CD8-positive, alpha-beta memory T cell (primary cell): ENCODE results near the gene RFX4. TPM values are rescaled to one million over a fixed set of nuclear protein-coding genes. Genes with fewer than 3 reads are reported as not detected.

Experiments used
- CTCF ChIA-PET: fragments of 350-600 bp; sonication (Branson Sonifier 250); formaldehyde crosslinking; loops from one replicate; lab custom pipeline; 2021; ENCODE audit warnings: antibody characterized with exemption; lab: Charles Lee
- POLR2A ChIA-PET: fragments of 350-600 bp; sonication (Branson Sonifier 250); formaldehyde crosslinking; loops from one replicate; lab custom pipeline; 2021; ENCODE audit warnings: antibody characterized with exemption; lab: Charles Lee
- DNase-seq, 5 donors: peaks; one replicate each; pipeline versions ENCODE4 v3.0.0 to v3.0.0-alpha.2; 2020 to 2022; ENCODE audit warnings: mixed read lengths in 1 of 5
- H3K27ac ChIP-seq: one replicate; pipeline ENCODE4 v1.7.0; 2013; ENCODE audit warnings: low read depth, mild to moderate bottlenecking, low read length, moderate library complexity
- H3K27me3 ChIP-seq: 2 replicates; pipeline ENCODE4 v1.7.0; 2013; ENCODE audit warnings: low read length, mild to moderate bottlenecking; ENCODE audit not compliant: insufficient read depth, poor library complexity, severe bottlenecking
- H3K36me3 ChIP-seq: 2 replicates; pipeline ENCODE4 v1.7.0; 2013; ENCODE audit warnings: mild to moderate bottlenecking, low read length, moderate library complexity; ENCODE audit not compliant: insufficient read depth
- H3K4me1 ChIP-seq: 2 replicates; pipeline ENCODE4 v1.7.0; 2013; ENCODE audit warnings: mild to moderate bottlenecking, low read length, moderate library complexity; ENCODE audit not compliant: insufficient read depth
- H3K4me3 ChIP-seq: 2 replicates; pipeline ENCODE4 v1.7.0; 2013; ENCODE audit warnings: mild to moderate bottlenecking, low read length
- H3K9me3 ChIP-seq: 2 replicates; pipeline ENCODE4 v1.7.0; 2013; ENCODE audit warnings: mild to moderate bottlenecking, low read length
- H3K27ac Mint-ChIP-seq, 8 donors: one replicate each; pipeline ENCODE4 v1.8.0; 2020 to 2021; ENCODE audit warnings: mixed read lengths in 8 of 8, mild to moderate bottlenecking in 6 of 8, inconsistent platforms in 3 of 8, moderate library complexity in 3 of 8
- H3K27me3 Mint-ChIP-seq, 2 donors: one replicate each; pipeline ENCODE4 v1.8.0; 2020 to 2021; ENCODE audit warnings: mixed read lengths in 2 of 2, mild to moderate bottlenecking in 1 of 2, moderate library complexity in 1 of 2
- H3K36me3 Mint-ChIP-seq, 3 donors: one replicate each; pipeline ENCODE4 v1.8.0; 2020 to 2021; ENCODE audit warnings: mixed read lengths in 3 of 3, inconsistent platforms in 1 of 3, mild to moderate bottlenecking in 1 of 3
- H3K4me1 Mint-ChIP-seq, 3 donors: one replicate each; pipeline ENCODE4 v1.8.0; 2020 to 2021; ENCODE audit warnings: mixed read lengths in 3 of 3, inconsistent platforms in 1 of 3, mild to moderate bottlenecking in 1 of 3
- H3K4me3 Mint-ChIP-seq, 7 donors: one replicate each; pipeline ENCODE4 v1.8.0; 2020 to 2021; ENCODE audit warnings: mixed read lengths in 7 of 7, mild to moderate bottlenecking in 6 of 7, moderate library complexity in 4 of 7, inconsistent platforms in 2 of 7
- H3K9me3 Mint-ChIP-seq, 5 donors: one replicate each; pipeline ENCODE4 v1.8.0; 2020 to 2022; ENCODE audit warnings: mixed read lengths in 5 of 5, mild to moderate bottlenecking in 3 of 5, moderate library complexity in 2 of 5, inconsistent platforms in 1 of 5
- polyA plus RNA-seq: library from polyadenylated mRNA; unstranded; fragments of 300-500 nt; fragmentation: Illumina TruSeq; gene quantifications from one replicate; pipeline ENCODE4 v1.2.3, GENCODE V29; 2021
- total RNA-seq, 2 experiments: library from RNA; stranded (reverse); gene quantifications; one replicate each; pipeline ENCODE4 v1.2.3, GENCODE V29; 2021

The RFX4 gene
- total and polyA plus RNA-seq, 3 experiments from 2014 or later, result not detected

GRCh38 chr12:106733660-106734059, 150.9 kb downstream of the RFX4 start:
- Mint-ChIP-seq H3K27me3 (no peaks in the 10 kb centered on the region), H3K9me3 (no peaks in the 10 kb centered on the region), H3K4me3 (no peak overlapping the region), H3K4me1 (peaks cover 0 to 6% (median 3%) of the 10 kb centered on the region in 3 donors), H3K27ac (no peak overlapping the region), H3K36me3 (peaks cover 0 to 14% (median 1%) of the 10 kb centered on the region in 3 donors)
- DNase-seq, result no peak
- Histone ChIP-seq H3K4me3 (no peak overlapping the region), H3K27me3 (no peaks in the 10 kb centered on the region), H3K4me1 (no peaks in the 10 kb centered on the region), H3K9me3 (no peaks in the 10 kb centered on the region), H3K27ac (no peak overlapping the region), H3K36me3 (no peaks in the 10 kb centered on the region)
- CTCF ChIA-PET, result no interaction called here
- POLR2A ChIA-PET, result no interaction called here

GRCh38 chr12:106736051-106736957, 153.5 kb downstream of the RFX4 start:
- Mint-ChIP-seq H3K27ac (peak overlapping the region in 1 of 8 donors; percentile 29), H3K36me3 (peaks cover 0 to 9% (median 3%) of the 10 kb centered on the region in 3 donors), H3K4me1 (peaks cover 0 to 6% (median 3%) of the 10 kb centered on the region in 3 donors), H3K4me3 (no peak overlapping the region), H3K27me3 (no peaks in the 10 kb centered on the region), H3K9me3 (no peaks in the 10 kb centered on the region)
- DNase-seq, result peak in 1 of 5 donors; percentile 34
- CTCF ChIA-PET, result no interaction called here
- Histone ChIP-seq H3K4me3 (no peak overlapping the region), H3K9me3 (no peaks in the 10 kb centered on the region), H3K4me1 (no peaks in the 10 kb centered on the region), H3K27me3 (no peaks in the 10 kb centered on the region), H3K36me3 (no peaks in the 10 kb centered on the region), H3K27ac (no peak overlapping the region)
- POLR2A ChIA-PET, result no interaction called here

GRCh38 chr12:106739318-106739717, 156.5 kb downstream of the RFX4 start:
- Histone ChIP-seq H3K9me3 (no peaks in the 10 kb centered on the region), H3K27ac (no peak overlapping the region), H3K36me3 (no peaks in the 10 kb centered on the region), H3K4me3 (no peak overlapping the region), H3K27me3 (no peaks in the 10 kb centered on the region), H3K4me1 (no peaks in the 10 kb centered on the region)
- Mint-ChIP-seq H3K4me1 (peaks cover 5 to 6% (median 6%) of the 10 kb centered on the region in 3 donors), H3K4me3 (no peak overlapping the region), H3K9me3 (no peaks in the 10 kb centered on the region), H3K36me3 (peaks cover 0 to 3% (median 3%) of the 10 kb centered on the region in 3 donors), H3K27me3 (peaks cover 0 to 4% of the 10 kb centered on the region in 2 donors), H3K27ac (no peak overlapping the region)
- ChIA-PET POLR2A (no interaction called here), CTCF (interaction anchor here (1.8 kb wide), 1 partner anchor 10 kb away, joined by 4 read pairs; no protein-coding TSS in a partner anchor)
- no peak for DNase-seq

GRCh38 chr12:106739815-106740530, 157.2 kb downstream of the RFX4 start:
- no peak for DNase-seq
- CTCF ChIA-PET, result no interaction called here
- Histone ChIP-seq H3K27me3 (no peaks in the 10 kb centered on the region), H3K4me1 (no peaks in the 10 kb centered on the region), H3K27ac (no peak overlapping the region), H3K9me3 (no peaks in the 10 kb centered on the region), H3K36me3 (no peaks in the 10 kb centered on the region), H3K4me3 (no peak overlapping the region)
- Mint-ChIP-seq H3K27ac (no peak overlapping the region), H3K36me3 (peaks cover 0 to 3% (median 3%) of the 10 kb centered on the region in 3 donors), H3K9me3 (no peaks in the 10 kb centered on the region), H3K4me1 (peaks cover 6 to 10% (median 8%) of the 10 kb centered on the region in 3 donors), H3K27me3 (peaks cover 0 to 4% of the 10 kb centered on the region in 2 donors), H3K4me3 (no peak overlapping the region)
- POLR2A ChIA-PET, result no interaction called here

- peaks cover 6 to 10% (median 8%) of the 10 kb centered on the region in 3 donors for H3K4me1 Mint-ChIP-seq
- H3K4me3 ChIP-seq, result no peak overlapping the region
- peaks cover 0 to 4% of the 10 kb centered on the region in 2 donors for H3K27me3 Mint-ChIP-seq
- ChIA-PET POLR2A (no interaction called here), CTCF (no interaction called here)
- no peaks in the 10 kb centered on the region for H3K4me1 ChIP-seq
- no peak overlapping the region for H3K27ac Mint-ChIP-seq
- H3K27ac ChIP-seq, result no peak overlapping the region
- H3K9me3 ChIP-seq, result no peaks in the 10 kb centered on the region
- peaks cover 0 to 3% (median 3%) of the 10 kb centered on the region in 3 donors for H3K36me3 Mint-ChIP-seq
- no peak overlapping the region for H3K4me3 Mint-ChIP-seq
- no peak for DNase-seq
- H3K9me3 Mint-ChIP-seq, result no peaks in the 10 kb centered on the region
- H3K27me3 ChIP-seq, result no peaks in the 10 kb centered on the region
- no peaks in the 10 kb centered on the region for H3K36me3 ChIP-seq
Observed at GRCh38 chr12:106740818-106741217, 158.0 kb downstream of the RFX4 start.

GRCh38 chr12:106741247-106741646, 158.4 kb downstream of the RFX4 start:
- H3K9me3 Mint-ChIP-seq, result no peaks in the 10 kb centered on the region
- H3K27me3 ChIP-seq, result no peaks in the 10 kb centered on the region
- H3K4me3 ChIP-seq, result no peak overlapping the region
- H3K36me3 ChIP-seq, result no peaks in the 10 kb centered on the region
- peaks cover 6 to 10% (median 8%) of the 10 kb centered on the region in 3 donors for H3K4me1 Mint-ChIP-seq
- no peak overlapping the region for H3K27ac ChIP-seq
- peaks cover under 1% of the 10 kb centered on the region for H3K4me1 ChIP-seq
- H3K27me3 Mint-ChIP-seq, result peaks cover 0 to 4% of the 10 kb centered on the region in 2 donors
- H3K9me3 ChIP-seq, result no peaks in the 10 kb centered on the region
- no peak for DNase-seq
- ChIA-PET POLR2A (no interaction called here), CTCF (no interaction called here)
- H3K4me3 Mint-ChIP-seq, result no peak overlapping the region
- H3K36me3 Mint-ChIP-seq, result peaks cover 0 to 3% (median 3%) of the 10 kb centered on the region in 3 donors
- H3K27ac Mint-ChIP-seq, result no peak overlapping the region

GRCh38 chr12:106743270-106743988, 160.6 kb downstream of the RFX4 start:
- H3K9me3 ChIP-seq, result no peaks in the 10 kb centered on the region
- no peak for DNase-seq
- H3K9me3 Mint-ChIP-seq, result no peaks in the 10 kb centered on the region
- H3K36me3 Mint-ChIP-seq, result peaks cover 0 to 3% (median 2%) of the 10 kb centered on the region in 3 donors
- ChIA-PET CTCF (no interaction called here), POLR2A (no interaction called here)
- no peak overlapping the region for H3K4me3 Mint-ChIP-seq
- H3K27me3 Mint-ChIP-seq, result peaks cover 0 to 4% of the 10 kb centered on the region in 2 donors
- H3K36me3 ChIP-seq, result no peaks in the 10 kb centered on the region
- no peaks in the 10 kb centered on the region for H3K27me3 ChIP-seq
- peaks cover 19 to 28% (median 24%) of the 10 kb centered on the region in 3 donors for H3K4me1 Mint-ChIP-seq
- no peak overlapping the region for H3K27ac ChIP-seq
- H3K27ac Mint-ChIP-seq, result no peak overlapping the region
- peaks cover 22% of the 10 kb centered on the region for H3K4me1 ChIP-seq
- H3K4me3 ChIP-seq, result no peak overlapping the region
